SU-DHL-6 (cell line): ENCODE results near the gene FTCDNL1.

ENCODE experiments used
- H2AFZ ChIP-seq: fragments of 200-600 bp; sonication (generic); 2 replicates; pipeline ENCODE4 v1.6.1; 2014; ENCODE audit warnings: low read depth, mild to moderate bottlenecking, moderate library complexity, mixed read lengths, antibody characterized with exemption, low read length; ENCODE audit not compliant: severe bottlenecking
- H3F3A ChIP-seq: fragments of 200-600 bp; shearing (Covaris generic); 2 replicates; pipeline ENCODE4 v1.6.0; 2016; ENCODE audit warnings: antibody characterized with exemption, mild to moderate bottlenecking; ENCODE audit not compliant: insufficient read depth
- H3K27ac ChIP-seq: fragments of 200-600 bp; sonication (generic); 2 replicates; pipeline ENCODE4 v1.5.1; 2016; ENCODE audit warnings: low read depth, mild to moderate bottlenecking, low read length, moderate library complexity, mixed read lengths
- H3K27me3 ChIP-seq: fragments of 200-600 bp; sonication (generic), shearing (Covaris generic); 2 replicates; pipeline ENCODE4 v1.6.0; 2014; ENCODE audit warnings: mild to moderate bottlenecking, low read length
- H3K36me3 ChIP-seq: fragments of 200-600 bp; sonication (generic); 2 replicates; pipeline ENCODE4 v1.6.1; 2014; ENCODE audit warnings: mild to moderate bottlenecking, low read length, mixed read lengths
- H3K4me2 ChIP-seq: fragments of 300-600, 200-600 bp; shearing (Covaris generic), sonication (generic); 2 replicates; pipeline ENCODE4 v1.6.0; 2014; ENCODE audit warnings: low read length, low read depth, mild to moderate bottlenecking; ENCODE audit not compliant: poor library complexity, severe bottlenecking
- H3K4me3 ChIP-seq: fragments of 200-600 bp; sonication (generic); 2 replicates; pipeline ENCODE4 v1.5.1; 2014; ENCODE audit warnings: antibody characterized with exemption, low read length, mild to moderate bottlenecking, mixed read lengths; ENCODE audit not compliant: insufficient read depth, poor library complexity, severe bottlenecking
- H3K79me2 ChIP-seq: fragments of 200-600 bp; sonication (generic); 2 replicates; pipeline ENCODE4 v1.6.1; 2014; ENCODE audit warnings: mild to moderate bottlenecking, low read length, moderate library complexity; ENCODE audit not compliant: insufficient read depth
- H3K9ac ChIP-seq: fragments of 200-600 bp; sonication (generic); 2 replicates; pipeline ENCODE4 v1.7.0; 2014; ENCODE audit warnings: mild to moderate bottlenecking, low read length
- H3K9me2 ChIP-seq: fragments of 200-600 bp; sonication (generic); replicated peaks from 2 replicates; pipeline ENCODE4 v1.6.1; 2014; ENCODE audit warnings: low read length; ENCODE audit not compliant: insufficient read depth
- H3K9me3 ChIP-seq: fragments of 200-600 bp; sonication (generic); 2 replicates; pipeline ENCODE4 v1.6.1; 2014; ENCODE audit warnings: low read length, mixed read lengths; ENCODE audit not compliant: insufficient read depth
- H4K20me1 ChIP-seq: fragments of 200-600 bp; sonication (generic); 2 replicates; pipeline ENCODE4 v1.6.1; 2014; ENCODE audit warnings: low read depth, mild to moderate bottlenecking, antibody characterized with exemption, low read length, moderate library complexity, mixed read lengths
- CTCF ChIP-seq: fragments of 200-600 bp; sonication (generic); IDR thresholded peaks from one replicate; pipeline ENCODE4 v1.5.1; 2017; ENCODE audit warnings: antibody characterized with exemption, mild to moderate bottlenecking, low read length, moderate library complexity; ENCODE audit not compliant: insufficient read depth, poor library complexity, severe bottlenecking
- EZH2phosphoT487 ChIP-seq: fragments of 200-600 bp; sonication (generic), shearing (Covaris generic); conservative IDR thresholded peaks from 2 replicates; pipeline ENCODE4 v1.6.1; 2018; ENCODE audit warnings: mild to moderate bottlenecking, antibody characterized with exemption, low read length, moderate library complexity, mixed read lengths

The FTCDNL1 gene

DNA sequence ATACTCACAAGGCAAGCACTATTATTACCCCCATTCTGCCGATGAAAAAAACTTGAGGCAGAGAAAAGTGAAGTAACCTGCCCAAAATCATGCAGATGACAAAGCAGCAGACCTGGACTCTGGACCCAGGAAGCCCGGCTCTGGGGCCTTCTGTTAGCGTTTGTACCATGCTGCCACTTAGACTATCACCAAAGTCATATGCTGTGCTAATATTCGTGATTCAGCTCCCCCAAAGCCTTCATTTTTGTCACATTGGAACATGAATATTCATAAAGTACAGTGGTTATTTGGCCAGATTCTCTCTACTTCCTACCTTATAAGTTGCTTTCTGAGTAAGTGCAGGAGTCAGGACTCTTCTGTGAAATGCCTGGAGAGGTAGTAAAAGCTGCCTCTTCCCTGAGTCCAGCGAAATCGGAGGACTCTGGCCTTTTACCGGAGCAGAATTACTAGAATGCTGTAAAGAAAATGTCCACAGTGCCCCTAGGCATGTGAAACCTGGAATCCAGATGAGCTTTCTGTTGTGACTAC, 86.7 kb downstream of the FTCDNL1 start:
- H3F3A ChIP-seq: no peaks in the 10 kb centered on the region
- no peak for TF ChIP-seq CTCF
- TF ChIP-seq EZH2phosphoT487: no peak
- H3K4me3 ChIP-seq: no peak overlapping the region
- no peaks in the 10 kb centered on the region for H3K79me2 ChIP-seq
- H3K27me3 ChIP-seq: no peaks in the 10 kb centered on the region
- H2AFZ ChIP-seq: no peak overlapping the region
- H4K20me1 ChIP-seq: no peaks in the 10 kb centered on the region
- H3K9ac ChIP-seq: no peak overlapping the region
- no peaks in the 10 kb centered on the region for H3K9me2 ChIP-seq
- H3K9me3 ChIP-seq: no peaks in the 10 kb centered on the region
- H3K36me3 ChIP-seq: no peaks in the 10 kb centered on the region
- no peak overlapping the region for H3K27ac ChIP-seq
- H3K4me2 ChIP-seq: no peak overlapping the region

DNA sequence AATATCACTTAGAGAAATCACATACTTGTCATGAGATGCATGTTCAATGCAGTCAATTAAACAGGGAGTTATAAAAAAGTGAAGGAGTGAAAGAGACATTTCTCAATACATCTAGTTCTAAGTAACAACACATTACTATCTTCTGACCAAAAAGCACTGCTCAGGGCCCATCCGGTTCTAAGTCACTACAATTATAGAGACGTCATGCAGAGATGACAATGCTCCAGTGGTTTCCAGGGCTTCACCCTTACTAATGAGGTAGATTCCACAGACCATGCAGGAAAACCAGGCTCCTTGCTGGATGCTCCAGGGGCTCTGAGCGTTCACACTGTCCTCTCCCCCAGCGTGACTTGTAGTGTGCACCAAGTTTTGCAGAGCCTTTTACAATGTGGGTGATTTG, 88.0 kb downstream of the FTCDNL1 start:
- H3K9me3 ChIP-seq: no peaks in the 10 kb centered on the region
- no peaks in the 10 kb centered on the region for H3F3A ChIP-seq
- H3K36me3 ChIP-seq: no peaks in the 10 kb centered on the region
- no peak overlapping the region for H3K9ac ChIP-seq
- no peak overlapping the region for H2AFZ ChIP-seq
- H3K4me3 ChIP-seq: no peak overlapping the region
- H3K27me3 ChIP-seq: no peaks in the 10 kb centered on the region
- H3K4me2 ChIP-seq: no peak overlapping the region
- H3K9me2 ChIP-seq: no peaks in the 10 kb centered on the region
- no peak overlapping the region for H3K27ac ChIP-seq
- H3K79me2 ChIP-seq: no peaks in the 10 kb centered on the region
- TF ChIP-seq CTCF (no peak), EZH2phosphoT487 (no peak)
- no peaks in the 10 kb centered on the region for H4K20me1 ChIP-seq

DNA sequence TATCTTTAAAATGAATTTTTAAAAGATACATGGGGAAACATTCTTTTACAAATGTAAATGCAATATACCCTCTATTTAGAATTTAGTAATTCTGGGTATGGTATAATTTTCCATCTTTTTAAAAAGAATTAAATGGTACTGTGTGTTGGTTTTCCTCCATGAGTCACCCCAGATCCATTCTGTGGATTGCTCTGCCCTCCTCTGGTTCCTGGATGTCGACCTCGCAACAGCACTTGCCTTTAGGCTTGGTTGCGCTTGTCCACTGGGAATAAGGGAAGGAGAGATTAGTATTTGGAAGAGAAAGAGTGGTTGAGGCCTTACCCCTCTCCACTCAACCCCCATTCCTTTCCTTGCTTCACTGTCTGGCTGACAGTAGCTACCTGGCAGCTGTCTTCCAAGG, 90.4 kb downstream of the FTCDNL1 start:
- Histone ChIP-seq H3K4me3 (no peak overlapping the region), H2AFZ (no peak overlapping the region), H3K79me2 (no peaks in the 10 kb centered on the region), H3K4me2 (no peak overlapping the region), H3K27me3 (no peaks in the 10 kb centered on the region), H3K9me2 (no peaks in the 10 kb centered on the region), H3K27ac (no peak overlapping the region), H3F3A (no peaks in the 10 kb centered on the region), H3K9ac (no peak overlapping the region), H3K9me3 (no peaks in the 10 kb centered on the region), H4K20me1 (no peaks in the 10 kb centered on the region), H3K36me3 (no peaks in the 10 kb centered on the region)
- TF ChIP-seq EZH2phosphoT487: no peak
- no peak for TF ChIP-seq CTCF
